ENCODE results near the gene SLITRK4. TPM values are rescaled to one million over a fixed set of nuclear protein-coding genes. Genes with fewer than 3 reads are reported as not detected.
A peak's percentile ranks its signal among the peaks of the same experiment; 100 is the strongest.

The SLITRK4 gene
- total and polyA plus RNA-seq, 2 experiments from 2014 or later: 2.9 to 6.0 TPM

GRCh38 chrX:143632625-143633410, 3.1 kb downstream of the SLITRK4 start:
- H3K79me2 ChIP-seq (replicated peaks; ENCODE audit: insufficient read depth): no peaks in the 10 kb centered on the region
- peaks cover 9% of the 10 kb centered on the region for H3K4me1 ChIP-seq (ENCODE audit: insufficient read depth)
- peak; percentile 1 for DNase-seq (ENCODE audit: low spot score)
- H4K20me1 ChIP-seq (replicated peaks; ENCODE audit: insufficient read depth): no peaks in the 10 kb centered on the region
- H2AFZ ChIP-seq: no peak overlapping the region
- no peak overlapping the region for H3K27ac Mint-ChIP-seq
- H3K36me3 Mint-ChIP-seq (ENCODE audit: low read depth): peaks cover 2% of the 10 kb centered on the region; the same call in 2 of the 3 replicates
- H3K27ac ChIP-seq (ENCODE audit: low read depth): no peak overlapping the region
- no peak for TF ChIP-seq ZNF114 (CRISPR knock-in tag; IDR thresholded peaks at IDR 0.05)
- no peak for TF ChIP-seq REST (IDR thresholded peaks at IDR 0.05; ENCODE audit: unreplicated experiment)
- TF ChIP-seq STAT1 (IDR thresholded peaks at IDR 0.05; ENCODE audit: unreplicated experiment): no peak
- TF ChIP-seq CREB1 (CRISPR knock-in tag; IDR thresholded peaks at IDR 0.05; ENCODE audit: low read depth): no peak
- TF ChIP-seq CTCF (conservative IDR thresholded peaks at IDR 0.05; ENCODE audit: low read depth in 2 of 2): no peak
- TF ChIP-seq JUNB (IDR thresholded peaks at IDR 0.05; ENCODE audit: unreplicated experiment): no peak
- TF ChIP-seq EZH2 (IDR thresholded peaks at IDR 0.05; ENCODE audit: low read depth, unreplicated experiment): no peak
- TF ChIP-seq ZNF462 (CRISPR knock-in tag; IDR thresholded peaks at IDR 0.05): no peak
- TF ChIP-seq EZH2phosphoT487 (IDR thresholded peaks at IDR 0.05; ENCODE audit: unreplicated experiment): no peak
- TF ChIP-seq POLR2AphosphoS5 (IDR thresholded peaks at IDR 0.05; ENCODE audit: low read depth): no peak
- no peak for TF ChIP-seq ZNF331 (CRISPR knock-in tag; IDR thresholded peaks at IDR 0.05; ENCODE audit: low read depth)
- TF ChIP-seq NANOG (IDR thresholded peaks at IDR 0.05; ENCODE audit: borderline replicate concordance): no peak
- no peak for TF ChIP-seq ETS1 (IDR thresholded peaks at IDR 0.05)
- H3K36me3 ChIP-seq (ENCODE audit: insufficient read depth): no peaks in the 10 kb centered on the region
- H3K4me3 Mint-ChIP-seq: peak overlapping the region; percentile 78
- H3F3A ChIP-seq (replicated peaks; ENCODE audit: low read depth): no peaks in the 10 kb centered on the region
- no peaks in the 10 kb centered on the region for H3K9me2 ChIP-seq (ENCODE audit: insufficient read depth)
- peaks cover 46% of the 10 kb centered on the region for H3K9me3 Mint-ChIP-seq
- H3K27me3 Mint-ChIP-seq (ENCODE audit: insufficient read depth, low read depth, poor library complexity): peaks cover 6% of the 10 kb centered on the region
- peak overlapping the region; percentile 77 for H3K4me2 ChIP-seq
- H3K4me3 ChIP-seq: peak overlapping the region; percentile 63
- peaks cover 9% of the 10 kb centered on the region; the same call in 1 of the 3 replicates for H3K4me1 Mint-ChIP-seq
- H3K27me3 ChIP-seq (ENCODE audit: insufficient read depth): peaks cover 24% of the 10 kb centered on the region
- ATAC-seq: no peak
